AG04449 (cell line): Measurements from ENCODE around the gene UBTF.
A peak's percentile ranks its signal among the peaks of the same experiment; 100 is the strongest.

Experiments
- CTCF ChIA-PET: fragments of 350-600 bp; formaldehyde crosslinking; extraction: SDS; loops from one replicate; lab custom pipeline; 2021; ENCODE audit warnings: antibody characterized with exemption; lab: Yijun Ruan, JAX
- POLR2A ChIA-PET: fragments of 400-600, 350-600 bp; formaldehyde crosslinking; extraction: SDS; loops from one replicate; lab custom pipeline; 2020; ENCODE audit warnings: antibody characterized with exemption, inconsistent platforms; lab: Yijun Ruan, JAX
- DNase-seq: peaks from one replicate; pipeline ENCODE4 v3.0.0-alpha.2; 2010; ENCODE audit warnings: low read depth, low spot score
- H3K4me3 ChIP-seq: 2 replicates; pipeline ENCODE4 v1.5.1; 2011; ENCODE audit warnings: low read depth, mild to moderate bottlenecking, control low read depth, low read length
- CTCF ChIP-seq: IDR thresholded peaks from one replicate; pipeline ENCODE4 v1.5.1; 2011; ENCODE audit warnings: mild to moderate bottlenecking, moderate library complexity, low read length, control low read depth, inconsistent platforms; ENCODE audit not compliant: insufficient read depth; ENCODE audit errors: missing control alignments

UBTF gene

GRCh38 chr17:44222112-44222869, 2.8 kb upstream of the UBTF start:
- ChIA-PET CTCF (interaction anchor here (0.6 to 4.7 kb wide), 11 partner anchors 8 to 141 kb away, joined by 3 to 58 read pairs (median 4); partner anchors contain the start of gene FAM171A2), POLR2A (interaction anchor here (0.6 to 3.4 kb wide), 4 partner anchors 12 to 105 kb away, joined by 3 to 18 read pairs (median 8); no protein-coding TSS in a partner anchor)
- DNase-seq: no peak
- H3K4me3 ChIP-seq: peak overlapping the region; percentile 82
- peak; percentile 27 for TF ChIP-seq CTCF

GRCh38 chr17:44221862-44222111, 2.3 kb upstream of the UBTF start:
- CTCF ChIA-PET: interaction anchor here (0.6 to 4.7 kb wide), 10 partner anchors 9 to 141 kb away, joined by 3 to 58 read pairs (median 4); partner anchors contain the start of gene FAM171A2

DNA sequence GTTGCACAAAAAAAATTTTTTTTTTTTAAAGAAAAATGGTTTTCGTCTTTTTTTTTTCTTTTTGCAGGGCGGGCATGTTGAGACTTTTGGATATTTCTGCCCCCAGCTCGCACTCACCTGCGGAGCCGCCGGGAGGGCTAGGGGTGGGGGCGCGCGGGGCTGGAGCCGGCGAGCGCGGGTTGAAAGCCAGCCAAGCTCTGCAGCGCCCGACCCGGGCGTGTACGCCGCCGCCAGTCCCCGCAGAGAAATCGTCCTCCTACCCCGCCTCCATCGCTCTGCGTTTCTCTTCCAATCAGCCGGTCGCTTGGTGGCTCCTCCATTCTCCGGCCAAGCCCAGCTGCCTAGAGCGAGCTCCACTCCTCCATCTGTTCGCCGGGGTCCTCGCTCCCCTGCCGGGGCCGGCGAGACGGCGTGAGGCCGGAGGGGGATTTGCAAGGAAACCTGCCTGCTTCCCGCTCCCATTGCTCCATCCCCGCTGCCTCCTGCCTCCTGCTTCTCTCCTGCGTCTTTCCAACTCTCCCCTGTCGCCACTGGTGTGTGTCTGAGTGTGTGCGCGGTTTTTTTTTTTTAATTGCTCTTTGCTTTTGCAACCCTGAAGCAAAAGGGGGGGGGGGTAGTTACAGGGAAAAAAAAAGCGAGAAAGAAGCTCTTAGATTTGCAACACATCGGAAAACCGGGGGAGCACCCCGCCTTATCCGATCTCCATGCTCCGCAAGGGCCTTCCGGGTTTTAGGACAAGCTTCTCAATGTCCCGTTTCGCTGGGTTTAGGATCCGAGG, 1.8 kb upstream of the UBTF start:
- peak overlapping the region; percentile 82 for H3K4me3 ChIP-seq
- ChIA-PET CTCF (interaction anchor here (0.6 to 4.7 kb wide), 11 partner anchors 9 to 142 kb away, joined by 3 to 58 read pairs (median 4); partner anchors contain the start of gene FAM171A2), POLR2A (interaction anchor here (0.7 to 3.4 kb wide), 10 partner anchors 11 to 155 kb away, joined by 3 to 18 read pairs (median 4); partner anchors contain the start of genes GRN, LSM12 and TMUB2)
- no peak for TF ChIP-seq CTCF
- DNase-seq: no peak

More at GRCh38 chr17:44221862-44222111, 2.3 kb upstream of the UBTF start:
- no peak for DNase-seq
- no peak for TF ChIP-seq CTCF
- POLR2A ChIA-PET: interaction anchor here (0.7 to 3.4 kb wide), 5 partner anchors 12 to 124 kb away, joined by 3 to 18 read pairs (median 7); partner anchors contain the start of gene GRN
- H3K4me3 ChIP-seq: peak overlapping the region; percentile 82

DNA sequence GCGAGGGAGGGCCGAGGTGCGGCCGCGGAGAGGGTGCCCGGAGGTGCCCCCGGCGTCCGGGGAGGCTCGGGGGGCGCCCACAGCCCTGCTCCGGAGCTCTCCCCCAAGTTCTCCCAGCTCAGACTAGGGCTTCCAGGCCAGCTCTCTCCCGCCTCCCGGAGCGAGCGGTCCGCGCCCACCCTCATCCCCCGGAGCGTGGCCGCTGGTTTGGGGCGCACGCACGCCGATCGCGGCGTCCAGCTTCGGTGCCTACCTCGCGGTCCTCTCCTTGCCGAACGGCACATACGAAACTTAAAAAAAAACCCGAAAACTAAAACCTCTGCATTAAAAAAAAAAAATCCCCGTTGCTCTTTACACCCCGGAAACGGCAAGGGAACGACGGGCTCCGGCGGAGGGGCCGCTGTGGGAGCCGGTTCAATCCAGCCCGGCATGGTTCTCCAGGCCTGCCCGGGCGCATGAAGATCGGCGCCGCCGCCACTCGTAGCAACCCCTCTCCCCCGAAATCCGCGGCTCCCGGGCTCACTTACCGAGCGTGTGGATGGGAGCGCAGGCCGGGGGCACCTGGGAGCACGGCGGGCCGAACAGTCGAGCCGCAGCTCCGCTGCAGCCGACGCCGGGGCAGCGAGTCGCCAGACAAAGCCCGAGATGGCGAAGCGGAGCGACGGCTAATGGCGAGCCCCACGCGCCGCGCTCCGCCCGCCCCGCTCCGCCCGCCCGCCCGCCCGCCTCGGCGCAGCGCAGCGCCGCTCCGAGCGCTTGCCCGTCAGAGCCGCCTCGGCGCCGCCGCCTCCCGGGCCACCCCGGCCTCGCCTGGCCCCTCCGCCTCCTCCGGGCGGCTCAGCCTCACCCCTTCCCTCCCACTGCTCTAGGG, 973 bp upstream of the UBTF start:
- DNase-seq: no peak
- peak overlapping the region; percentile 82 for H3K4me3 ChIP-seq
- POLR2A ChIA-PET: interaction anchor here (0.7 to 3.4 kb wide), 12 partner anchors 10 to 154 kb away, joined by 3 to 18 read pairs (median 4); partner anchors contain the start of genes GRN, LSM12 and TMUB2
- TF ChIP-seq CTCF: no peak
- CTCF ChIA-PET: interaction anchor here (0.7 to 4.7 kb wide), 7 partner anchors 10 to 1205 kb away, joined by 3 to 58 read pairs (median 4); partner anchors contain the start of gene GRN

DNA sequence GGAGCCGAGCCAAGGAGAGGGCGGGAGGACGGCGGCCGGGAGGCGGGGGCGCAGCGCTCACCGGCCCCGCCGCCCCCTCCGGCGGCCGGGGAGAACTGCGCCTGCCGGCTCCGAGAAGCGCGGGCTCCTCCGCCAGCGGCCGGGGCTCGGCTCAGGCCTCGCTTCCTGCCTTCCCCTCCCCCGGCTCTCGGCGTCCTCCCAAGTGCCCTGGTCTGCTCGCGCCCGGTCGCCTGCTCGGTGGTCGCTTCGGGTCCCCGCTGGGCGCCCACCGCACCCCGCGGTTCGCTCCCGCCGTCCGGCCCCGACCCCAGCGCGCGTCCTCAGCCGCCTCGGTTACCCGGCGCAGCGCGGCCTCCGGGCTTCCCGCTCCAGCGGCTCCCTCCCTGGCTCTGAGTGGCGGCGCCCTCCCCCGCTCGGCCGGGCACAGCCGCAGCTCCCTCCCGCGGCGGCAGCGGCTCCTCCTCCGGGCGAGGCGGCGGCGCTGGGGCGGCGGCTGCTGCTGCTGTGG, 313 bp downstream of the UBTF start:
- no peak for DNase-seq
- peak overlapping the region; percentile 82 for H3K4me3 ChIP-seq
- ChIA-PET CTCF (interaction anchor here (0.7 to 4.7 kb wide), 6 partner anchors 9 to 126 kb away, joined by 3 to 58 read pairs (median 4); partner anchors contain the start of gene GRN), POLR2A (interaction anchor here (1.4 to 3.2 kb wide), 5 partner anchors 9 to 108 kb away, joined by 3 to 10 read pairs (median 4); no protein-coding TSS in a partner anchor)
- TF ChIP-seq CTCF: peak; percentile 36
